SK-N-SH treated with all-trans-retinoic acid at 6 μM for 48 hours (cell line): ENCODE measurements around the gene AP2B1.

Experiments
- ATAC-seq: fragments of 200-7000 bp; cut with Tn5 transposase; 3 replicates; pipeline ENCODE4 v1.9.1; 2020; ENCODE audit warnings: mild to moderate bottlenecking, moderate library complexity
- BACH2 ChIP-seq: fragments of 250-450 bp; sonication (Bioruptor Pico); IDR thresholded peaks from 2 replicates; pipeline ENCODE4 v1.9.0; 2021; ENCODE audit warnings: mild to moderate bottlenecking, borderline replicate concordance
- CREB5 ChIP-seq: fragments of 250-450 bp; sonication (Bioruptor Pico); IDR thresholded peaks from 2 replicates; pipeline ENCODE4 v1.5.1; 2020; ENCODE audit warnings: low read depth, mild to moderate bottlenecking, moderate library complexity
- GLIS3 ChIP-seq: fragments of 250-450 bp; sonication (Bioruptor Pico); IDR thresholded peaks from 2 replicates; pipeline ENCODE4 v1.5.0; 2020; ENCODE audit warnings: mild to moderate bottlenecking, moderate library complexity
- TCF4 ChIP-seq: fragments of 250-450 bp; sonication (Bioruptor Pico); IDR thresholded peaks from 2 replicates; pipeline ENCODE4 v1.8.0; 2021; ENCODE audit warnings: mild to moderate bottlenecking, moderate library complexity, borderline replicate concordance
- ZC3H10 ChIP-seq: fragments of 250-450 bp; sonication (Bioruptor Pico); IDR thresholded peaks from 2 replicates; pipeline ENCODE4 v1.5.1; 2021; ENCODE audit warnings: mild to moderate bottlenecking, moderate library complexity
- ZFP3 ChIP-seq: fragments of 250-450 bp; sonication (Bioruptor Pico); IDR thresholded peaks from 2 replicates; pipeline ENCODE4 v1.5.0; 2020; ENCODE audit warnings: mild to moderate bottlenecking, moderate library complexity
- ZFP30 ChIP-seq: fragments of 450-650 bp; formaldehyde crosslinking; IDR thresholded peaks from 2 replicates; pipeline ENCODE4 v1.5.0; 2022; ENCODE audit warnings: mild to moderate bottlenecking, moderate library complexity
- ZNF70 ChIP-seq: fragments of 450-650 bp; formaldehyde crosslinking; IDR thresholded peaks from 2 replicates; pipeline ENCODE4 v1.5.0; 2020; ENCODE audit warnings: mild to moderate bottlenecking, moderate library complexity
- TF ChIP-seq, protein P1 (sequence below): fragments of 250-450 bp; sonication (Bioruptor Pico); IDR thresholded peaks from 2 replicates; pipeline ENCODE4 v1.5.1; 2021; ENCODE audit warnings: mild to moderate bottlenecking, moderate library complexity

The AP2B1 gene

DNA sequence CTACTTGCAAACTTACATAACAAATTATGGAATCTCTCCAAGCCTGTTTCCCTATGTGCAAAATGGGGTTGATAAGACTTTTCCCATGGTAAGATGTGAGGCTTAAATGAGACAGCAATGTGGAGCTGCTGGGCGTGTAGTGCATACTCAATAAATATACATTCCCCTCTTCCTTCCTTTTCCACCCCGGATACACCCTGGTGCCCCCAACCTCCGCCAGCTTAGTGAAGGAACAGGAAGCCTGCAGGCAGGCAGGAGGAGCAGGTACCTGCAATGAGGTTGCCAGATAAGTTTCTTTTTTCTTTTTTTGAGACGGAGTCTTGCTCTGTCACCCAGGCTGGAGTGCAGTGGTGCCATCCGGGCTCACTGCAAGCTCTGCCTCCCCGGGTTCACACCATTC, 188.5 kb downstream of the AP2B1 start:
- TF ChIP-seq ZFP3 (CRISPR knock-in tag) = no peak
- TF ChIP-seq TCF4 (CRISPR knock-in tag) = no peak
- TF ChIP-seq ZFP30 (CRISPR knock-in tag) = no peak
- TF ChIP-seq ZC3H10 (CRISPR knock-in tag) = no peak
- no peak for TF ChIP-seq ZNF70 (CRISPR knock-in tag)
- no peak for TF ChIP-seq BACH2
- TF ChIP-seq GLIS3 = no peak
- TF ChIP-seq CREB5 (CRISPR knock-in tag) = no peak
- TF ChIP-seq, protein P1, sequence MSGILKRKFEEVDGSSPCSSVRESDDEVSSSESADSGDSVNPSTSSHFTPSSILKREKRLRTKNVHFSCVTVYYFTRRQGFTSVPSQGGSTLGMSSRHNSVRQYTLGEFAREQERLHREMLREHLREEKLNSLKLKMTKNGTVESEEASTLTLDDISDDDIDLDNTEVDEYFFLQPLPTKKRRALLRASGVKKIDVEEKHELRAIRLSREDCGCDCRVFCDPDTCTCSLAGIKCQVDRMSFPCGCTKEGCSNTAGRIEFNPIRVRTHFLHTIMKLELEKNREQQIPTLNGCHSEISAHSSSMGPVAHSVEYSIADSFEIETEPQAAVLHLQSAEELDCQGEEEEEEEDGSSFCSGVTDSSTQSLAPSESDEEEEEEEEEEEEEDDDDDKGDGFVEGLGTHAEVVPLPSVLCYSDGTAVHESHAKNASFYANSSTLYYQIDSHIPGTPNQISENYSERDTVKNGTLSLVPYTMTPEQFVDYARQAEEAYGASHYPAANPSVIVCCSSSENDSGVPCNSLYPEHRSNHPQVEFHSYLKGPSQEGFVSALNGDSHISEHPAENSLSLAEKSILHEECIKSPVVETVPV = no peak
- no peak for ATAC-seq
